GM12878 (cell line): ENCODE results near the gene CCL22.

ENCODE experiments used
- MTA2 ChIP-seq: fragments of 450-650 bp; IDR thresholded peaks from 2 replicates; pipeline ENCODE4 v1.6.1; 2016; ENCODE audit warnings: low read depth, mild to moderate bottlenecking, moderate library complexity
- POLR2AphosphoS5 ChIP-seq: IDR thresholded peaks from 2 replicates; pipeline ENCODE4 v1.6.1; 2011; ENCODE audit warnings: mild to moderate bottlenecking, low read length, inconsistent platforms
- POU2F2 ChIP-seq: IDR thresholded peaks from 3 replicates; pipeline ENCODE4 v1.6.1; 2011; ENCODE audit warnings: low read depth, mild to moderate bottlenecking, low read length, borderline replicate concordance
- TAF1 ChIP-seq: IDR thresholded peaks from 2 replicates; pipeline ENCODE4 v1.6.1; 2011; ENCODE audit warnings: mild to moderate bottlenecking, low read depth, low read length, borderline replicate concordance
- TF ChIP-seq, protein P1 (sequence below): IDR thresholded peaks from 2 replicates; pipeline ENCODE4 v1.6.1; 2011; ENCODE audit warnings: low read depth, mild to moderate bottlenecking, low read length, moderate library complexity, borderline replicate concordance; ENCODE audit errors: extremely low read depth

- TF ChIP-seq, protein P1, sequence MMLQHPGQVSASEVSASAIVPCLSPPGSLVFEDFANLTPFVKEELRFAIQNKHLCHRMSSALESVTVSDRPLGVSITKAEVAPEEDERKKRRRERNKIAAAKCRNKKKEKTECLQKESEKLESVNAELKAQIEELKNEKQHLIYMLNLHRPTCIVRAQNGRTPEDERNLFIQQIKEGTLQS: no peak
- TF ChIP-seq POLR2AphosphoS5 (no peak), TAF1 (no peak), POU2F2 (no peak), MTA2 (no peak)
Measured at GRCh38 chr16:57313509-57313908, 45.1 kb upstream of the CCL22 start.
